HEK293 (cell line): ENCODE results near the gene UMAD1.

Experiments used
- CTCF ChIA-PET: fragments of 350-600 bp; formaldehyde crosslinking; extraction: SDS; loops from one replicate; lab custom pipeline; 2021; ENCODE audit warnings: antibody characterized with exemption; lab: Yijun Ruan, JAX
- POLR2A ChIA-PET: fragments of 300-600 bp; formaldehyde crosslinking; extraction: SDS; loops from one replicate; lab custom pipeline; 2020; ENCODE audit warnings: antibody characterized with exemption, inconsistent platforms; lab: Yijun Ruan, JAX
- H3K27ac ChIP-seq: fragments of 200-500 bp; sonication (Bioruptor generic); 2 replicates; pipeline ENCODE4 v1.5.1; 2014; ENCODE audit warnings: low read depth, low read length, control low read depth, inconsistent platforms; ENCODE audit errors: extremely low read depth
- H3K36me3 ChIP-seq, 2 experiments: fragments of 200-500 bp in 1 of 2; sonication (Bioruptor generic) in 1 of 2; 1 replicate in 1 of 2; 2 replicates in 1 of 2; pipeline ENCODE4 v1.5.1; 2014 to 2017; ENCODE audit warnings: inconsistent platforms in 2 of 2, low read length in 2 of 2; ENCODE audit not compliant: control insufficient read depth in 2 of 2, insufficient read depth in 1 of 2
- H3K4me1 ChIP-seq: fragments of 200-500 bp; sonication (Bioruptor generic); 2 replicates; pipeline ENCODE4 v1.5.1; 2014; ENCODE audit warnings: mild to moderate bottlenecking, low read length, inconsistent platforms; ENCODE audit not compliant: control insufficient read depth, insufficient read depth
- H3K4me3 ChIP-seq: 2 replicates; pipeline ENCODE4 v1.5.1; 2011; ENCODE audit warnings: low read depth, mild to moderate bottlenecking, control low read depth, low read length, moderate library complexity
- H3K9me3 ChIP-seq: fragments of 200-500 bp; sonication (Bioruptor generic); 2 replicates; pipeline ENCODE4 v1.5.1; 2014; ENCODE audit warnings: low read depth, low read length, inconsistent platforms; ENCODE audit not compliant: control insufficient read depth, insufficient read depth
- AEBP2 ChIP-seq: fragments of 450-650 bp; formaldehyde crosslinking; IDR thresholded peaks from 2 replicates; pipeline ENCODE4 v1.5.1; 2016; ENCODE audit warnings: missing biosample characterization, missing genetic modification characterization, borderline replicate concordance
- FEZF1 ChIP-seq: fragments of 450-650 bp; formaldehyde crosslinking; IDR thresholded peaks from 2 replicates; pipeline ENCODE4 v1.5.1; 2016; ENCODE audit warnings: missing biosample characterization, missing genetic modification characterization
- KLF1 ChIP-seq: fragments of 450-650 bp; formaldehyde crosslinking; IDR thresholded peaks from 2 replicates; pipeline ENCODE4 v1.5.1; 2016; ENCODE audit warnings: missing biosample characterization, missing genetic modification characterization
- REST ChIP-seq: fragments of 450-650 bp; formaldehyde crosslinking; IDR thresholded peaks from 2 replicates; pipeline ENCODE4 v1.5.1; 2016; ENCODE audit warnings: missing biosample characterization, missing genetic modification characterization
- ZBTB6 ChIP-seq: fragments of 450-650 bp; formaldehyde crosslinking; IDR thresholded peaks from 2 replicates; pipeline ENCODE4 v1.5.1; 2017; ENCODE audit warnings: missing biosample characterization, missing genetic modification characterization
- ZFP3 ChIP-seq: fragments of 450-650 bp; formaldehyde crosslinking; IDR thresholded peaks from 2 replicates; pipeline ENCODE4 v1.5.1; 2016; ENCODE audit warnings: low read depth, missing biosample characterization, missing genetic modification characterization
- ZNF174 ChIP-seq: fragments of 450-650 bp; formaldehyde crosslinking; IDR thresholded peaks from 2 replicates; pipeline ENCODE4 v1.5.0; 2017; ENCODE audit warnings: missing biosample characterization, mild to moderate bottlenecking, missing genetic modification characterization
- ZNF18 ChIP-seq: fragments of 450-650 bp; formaldehyde crosslinking; IDR thresholded peaks from 2 replicates; pipeline ENCODE4 v1.5.1; 2016; ENCODE audit warnings: missing biosample characterization, missing genetic modification characterization
- ZNF248 ChIP-seq: fragments of 450-650 bp; formaldehyde crosslinking; IDR thresholded peaks from 2 replicates; pipeline ENCODE4 v1.5.1; 2017; ENCODE audit warnings: missing biosample characterization, missing genetic modification characterization
- ZNF341 ChIP-seq: fragments of 450-650 bp; formaldehyde crosslinking; IDR thresholded peaks from 2 replicates; pipeline ENCODE4; 2016; ENCODE audit warnings: low read depth, missing biosample characterization, missing genetic modification characterization
- ZNF48 ChIP-seq: fragments of 450-650 bp; formaldehyde crosslinking; IDR thresholded peaks from 2 replicates; pipeline ENCODE4 v1.5.1; 2016; ENCODE audit warnings: missing biosample characterization, missing genetic modification characterization
- ZNF555 ChIP-seq: fragments of 450-650 bp; formaldehyde crosslinking; conservative IDR thresholded peaks from 2 replicates; pipeline ENCODE4 v1.5.1; 2017; ENCODE audit warnings: missing biosample characterization, mild to moderate bottlenecking, missing genetic modification characterization, inconsistent platforms
- ZNF621 ChIP-seq: fragments of 450-650 bp; formaldehyde crosslinking; IDR thresholded peaks from 2 replicates; pipeline ENCODE4 v1.5.1; 2017; ENCODE audit warnings: missing biosample characterization, missing genetic modification characterization
- ZNF670 ChIP-seq: fragments of 450-650 bp; formaldehyde crosslinking; IDR thresholded peaks from 2 replicates; pipeline ENCODE4 v1.5.1; 2016; ENCODE audit warnings: missing biosample characterization, missing genetic modification characterization, low read depth
- ZNF785 ChIP-seq: fragments of 450-650 bp; formaldehyde crosslinking; IDR thresholded peaks from 2 replicates; pipeline ENCODE4 v1.5.1; 2016; ENCODE audit warnings: missing biosample characterization, missing genetic modification characterization
- ZNF837 ChIP-seq: fragments of 450-650 bp; formaldehyde crosslinking; IDR thresholded peaks from 2 replicates; pipeline ENCODE4 v1.5.1; 2016; ENCODE audit warnings: missing biosample characterization, missing genetic modification characterization
- TF ChIP-seq, protein P1 (sequence below): fragments of 450-650 bp; IDR thresholded peaks from 2 replicates; pipeline ENCODE4 v1.5.1; 2018; ENCODE audit warnings: missing biosample characterization, mild to moderate bottlenecking, missing genetic modification characterization
- TF ChIP-seq, protein P2 (sequence below): fragments of 450-650 bp; formaldehyde crosslinking; IDR thresholded peaks from 2 replicates; pipeline ENCODE4 v1.5.1; 2016; ENCODE audit warnings: missing biosample characterization, missing genetic modification characterization

The UMAD1 gene

DNA sequence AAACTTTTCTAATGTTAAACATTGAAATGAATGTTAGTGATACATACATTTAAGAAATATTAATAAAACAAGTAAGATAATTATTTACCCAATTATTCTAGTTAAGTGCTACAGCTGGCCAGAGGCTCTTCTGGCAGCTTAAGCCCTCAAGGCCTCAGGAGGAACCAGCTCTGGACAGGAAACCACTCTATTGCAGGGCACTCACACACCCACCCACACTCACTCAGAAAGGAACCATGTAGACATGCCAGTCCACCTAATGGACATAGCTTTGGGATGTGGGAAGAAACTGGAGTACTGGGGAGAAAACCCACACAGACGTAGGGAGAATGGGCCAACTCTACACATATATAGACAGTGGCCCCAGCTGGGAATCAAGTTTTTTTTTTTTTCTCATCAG is 28.2 kb downstream of the UMAD1 start (continued):
- no peak for TF ChIP-seq ZNF785 (tag by site-specific recombination)
- TF ChIP-seq ZNF555 (tag by site-specific recombination) = no peak
- TF ChIP-seq, protein P1, sequence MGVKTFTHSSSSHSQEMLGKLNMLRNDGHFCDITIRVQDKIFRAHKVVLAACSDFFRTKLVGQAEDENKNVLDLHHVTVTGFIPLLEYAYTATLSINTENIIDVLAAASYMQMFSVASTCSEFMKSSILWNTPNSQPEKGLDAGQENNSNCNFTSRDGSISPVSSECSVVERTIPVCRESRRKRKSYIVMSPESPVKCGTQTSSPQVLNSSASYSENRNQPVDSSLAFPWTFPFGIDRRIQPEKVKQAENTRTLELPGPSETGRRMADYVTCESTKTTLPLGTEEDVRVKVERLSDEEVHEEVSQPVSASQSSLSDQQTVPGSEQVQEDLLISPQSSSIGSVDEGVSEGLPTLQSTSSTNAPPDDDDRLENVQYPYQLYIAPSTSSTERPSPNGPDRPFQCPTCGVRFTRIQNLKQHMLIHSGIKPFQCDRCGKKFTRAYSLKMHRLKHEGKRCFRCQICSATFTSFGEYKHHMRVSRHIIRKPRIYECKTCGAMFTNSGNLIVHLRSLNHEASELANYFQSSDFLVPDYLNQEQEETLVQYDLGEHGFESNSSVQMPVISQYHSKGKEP (tag by site-specific recombination) = no peak
- TF ChIP-seq, all 188 proteins: peak for 0

DNA sequence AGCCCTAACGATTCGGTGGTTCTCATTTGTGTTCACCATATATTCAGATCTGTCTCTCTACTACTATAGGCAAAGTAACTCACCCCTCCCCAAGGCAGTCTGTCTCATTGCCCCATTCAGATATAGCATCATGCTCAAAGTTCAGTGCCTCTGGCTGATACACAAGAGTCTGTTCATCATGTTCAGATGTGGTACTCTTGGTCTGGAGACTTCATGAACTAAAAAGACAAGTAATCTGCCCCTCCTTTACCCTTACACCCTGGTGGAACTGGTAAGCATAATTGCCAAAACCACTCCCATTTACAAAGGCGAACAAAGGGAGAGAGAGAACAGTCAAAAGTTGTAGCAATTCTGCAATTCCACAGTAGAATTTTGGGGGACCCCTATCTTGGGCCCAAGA is 29.9 kb downstream of the UMAD1 start:
- Histone ChIP-seq H3K9me3 (no peaks in the 10 kb centered on the region), H3K27ac (no peak overlapping the region), H3K36me3 (peaks cover 0 to 3% of the 10 kb centered on the region in 2 experiments; a peak in 1 of 3 replicates), H3K4me3 (no peak overlapping the region), H3K4me1 (no peaks in the 10 kb centered on the region)
- ChIA-PET POLR2A (no interaction called here), CTCF (no interaction called here)
- TF ChIP-seq ZNF621 (tag by site-specific recombination) (no peak), REST (tag by site-specific recombination) (no peak), ZNF341 (tag by site-specific recombination) (no peak), ZNF670 (no peak), ZBTB6 (tag by site-specific recombination) (no peak), ZNF174 (tag by site-specific recombination) (no peak), ZNF48 (tag by site-specific recombination) (no peak), ZNF18 (no peak), ZNF248 (tag by site-specific recombination) (no peak), ZNF837 (tag by site-specific recombination) (no peak), KLF1 (tag by site-specific recombination) (no peak), ZFP3 (tag by site-specific recombination) (no peak), AEBP2 (tag by site-specific recombination) (no peak), FEZF1 (tag by site-specific recombination) (no peak)
- TF ChIP-seq, protein P2, sequence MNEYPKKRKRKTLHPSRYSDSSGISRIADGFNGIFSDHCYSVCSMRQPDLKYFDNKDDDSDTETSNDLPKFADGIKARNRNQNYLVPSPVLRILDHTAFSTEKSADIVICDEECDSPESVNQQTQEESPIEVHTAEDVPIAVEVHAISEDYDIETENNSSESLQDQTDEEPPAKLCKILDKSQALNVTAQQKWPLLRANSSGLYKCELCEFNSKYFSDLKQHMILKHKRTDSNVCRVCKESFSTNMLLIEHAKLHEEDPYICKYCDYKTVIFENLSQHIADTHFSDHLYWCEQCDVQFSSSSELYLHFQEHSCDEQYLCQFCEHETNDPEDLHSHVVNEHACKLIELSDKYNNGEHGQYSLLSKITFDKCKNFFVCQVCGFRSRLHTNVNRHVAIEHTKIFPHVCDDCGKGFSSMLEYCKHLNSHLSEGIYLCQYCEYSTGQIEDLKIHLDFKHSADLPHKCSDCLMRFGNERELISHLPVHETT (tag by site-specific recombination) = no peak
